ENCODE results near the gene DYRK1B.

- TF ChIP-seq CTCF (IDR thresholded peaks at IDR 0.05) (no peak), POLR2A (IDR thresholded peaks at IDR 0.05) (no peak)
These were observed 15.3 kb downstream of the DYRK1B start for GRCh38 chr19:39818626-39819097.

Measured in heart left ventricle (tissue), 13 donors.